H1 (cell line): ENCODE data around the gene ZDHHC11B. TPM values are rescaled to one million over a fixed set of nuclear protein-coding genes. Genes with fewer than 3 reads are reported as not detected.
"Not testable (repeated sequence)": the region's sequence is repeated elsewhere in the genome, so short reads cannot be mapped to it uniquely, and the experiment has no call there.

Experiments used
- CTCF ChIA-PET: fragments of 300-600 bp; sonication (Branson Sonifier 250); formaldehyde crosslinking; loops from one replicate; lab custom pipeline; 2021; ENCODE audit not compliant: partially characterized antibody; lab: Charles Lee
- POLR2A ChIA-PET: fragments of 300-600 bp; sonication (Branson Sonifier 250); formaldehyde crosslinking; loops from one replicate; lab custom pipeline; 2021; ENCODE audit warnings: inconsistent platforms; ENCODE audit not compliant: partially characterized antibody; lab: Charles Lee
- DNase-seq, 2 experiments: peaks; one replicate each; pipeline versions ENCODE4 v3.0.0 to v3.0.0-alpha.2; 2010 to 2022; ENCODE audit warnings: low spot score in 2 of 2, low read depth in 1 of 2, mixed read lengths in 1 of 2
- FAIRE-seq: peaks from 2 replicates; lab custom pipeline; 2011; peaks lifted over from hg19 to GRCh38; lab: Jason Lieb, UNC
- H2AFZ ChIP-seq: 2 replicates; pipeline ENCODE4 v1.8.1; 2012; ENCODE audit warnings: low read length, inconsistent platforms
- H2AK5ac ChIP-seq: 2 replicates; pipeline ENCODE4 v1.6.1; 2013; ENCODE audit warnings: low read depth, low read length
- H2BK120ac ChIP-seq: replicated peaks from 2 replicates; pipeline ENCODE3; 2013; ENCODE audit warnings: low read depth, low read length, inconsistent platforms
- H2BK12ac ChIP-seq: 2 replicates; pipeline ENCODE4 v1.6.1; 2013; ENCODE audit warnings: low read depth, low read length
- H2BK15ac ChIP-seq: 2 replicates; pipeline ENCODE4 v1.6.1; 2013; ENCODE audit warnings: low read length
- H2BK20ac ChIP-seq: 2 replicates; pipeline ENCODE4 v1.6.1; 2013; ENCODE audit warnings: low read length
- H2BK5ac ChIP-seq: 2 replicates; pipeline ENCODE4 v1.6.1; 2013; ENCODE audit warnings: low read depth, low read length
- H3K14ac ChIP-seq: 2 replicates; pipeline ENCODE4 v1.6.1; 2013; ENCODE audit warnings: inconsistent platforms; ENCODE audit not compliant: insufficient read length
- H3K18ac ChIP-seq: 2 replicates; pipeline ENCODE4 v1.6.1; 2013; ENCODE audit warnings: low read length; ENCODE audit errors: extremely low read depth
- H3K23ac ChIP-seq: 2 replicates; pipeline ENCODE4 v1.6.1; 2013; ENCODE audit warnings: inconsistent platforms; ENCODE audit not compliant: insufficient read length
- H3K23me2 ChIP-seq: 2 replicates; pipeline ENCODE4 v1.6.1; 2013; ENCODE audit warnings: low read depth, low read length
- H3K27ac ChIP-seq: 2 replicates; pipeline ENCODE4 v1.6.1; 2011; ENCODE audit warnings: low read depth, low read length, inconsistent platforms
- H3K27me3 ChIP-seq, 4 experiments: replicated peaks in 1 of 4; 1 replicate in 1 of 4; 2 replicates in 3 of 4; pipeline versions ENCODE4 v1.6.1 to v1.8.1; 2011 to 2013; ENCODE audit warnings: low read length in 3 of 4, mild to moderate bottlenecking in 3 of 4, inconsistent platforms in 2 of 4, mixed read lengths in 2 of 4, moderate library complexity in 1 of 4; ENCODE audit not compliant: control insufficient read depth in 3 of 4, insufficient read depth in 3 of 4; ENCODE audit errors: extremely low read depth in 1 of 4
- H3K36me3 ChIP-seq, 4 experiments: 2 replicates each; pipeline versions ENCODE4 v1.6.1 to v1.8.1; 2011 to 2013; ENCODE audit warnings: mild to moderate bottlenecking in 4 of 4, low read length in 3 of 4, moderate library complexity in 2 of 4, control low read depth in 1 of 4, inconsistent platforms in 1 of 4; ENCODE audit not compliant: insufficient read depth in 4 of 4, control insufficient read depth in 2 of 4
- H3K4ac ChIP-seq: replicated peaks from 2 replicates; pipeline ENCODE3; 2013; ENCODE audit warnings: low read length, low read depth, mixed read lengths, inconsistent platforms; ENCODE audit not compliant: insufficient read length
- H3K4me1 ChIP-seq, 4 experiments: replicated peaks in 1 of 4; 1 replicate in 1 of 4; 2 replicates in 3 of 4; pipeline versions ENCODE4 v1.6.1 to v1.8.1; 2011 to 2013; ENCODE audit warnings: low read length in 3 of 4, inconsistent platforms in 2 of 4, mixed read lengths in 1 of 4; ENCODE audit not compliant: insufficient read depth in 4 of 4, control insufficient read depth in 3 of 4
- H3K4me2 ChIP-seq, 2 experiments: 2 replicates each; pipeline versions ENCODE4 v1.6.1 to v1.8.1; 2011 to 2013; ENCODE audit warnings: low read depth in 2 of 2, low read length in 2 of 2, control low read depth in 1 of 2, inconsistent platforms in 1 of 2, mild to moderate bottlenecking in 1 of 2; ENCODE audit not compliant: insufficient read depth in 1 of 2
- H3K4me3 ChIP-seq, 4 experiments: fragments of 200-600, 300-600 bp in 1 of 4; sonication (generic), shearing (Covaris generic), sonication (Bioruptor Twin) in 1 of 4; 2 replicates each; pipeline versions ENCODE4 v1.5.1 to v1.8.1; 2011 to 2016; ENCODE audit warnings: low read length in 4 of 4, low read depth in 3 of 4, control low read depth in 2 of 4, inconsistent platforms in 2 of 4, mild to moderate bottlenecking in 2 of 4, mixed read lengths in 1 of 4, moderate library complexity in 1 of 4; ENCODE audit not compliant: insufficient read depth in 2 of 4; ENCODE audit errors: extremely low read depth in 1 of 4
- H3K56ac ChIP-seq: replicated peaks from 2 replicates; pipeline ENCODE3; 2013; ENCODE audit warnings: low read depth, mild to moderate bottlenecking, mixed read lengths, low read length, inconsistent platforms; ENCODE audit not compliant: insufficient read length
- H3K79me1 ChIP-seq: 2 replicates; pipeline ENCODE4 v1.6.1; 2013; ENCODE audit warnings: low read depth, low read length, control low read depth
- H3K79me2 ChIP-seq, 2 experiments: 2 replicates each; pipeline versions ENCODE4 v1.6.1 to v1.8.1; 2012 to 2013; ENCODE audit warnings: low read length in 2 of 2, mild to moderate bottlenecking in 2 of 2, inconsistent platforms in 1 of 2; ENCODE audit not compliant: insufficient read depth in 2 of 2, control insufficient read depth in 1 of 2
- H3K9ac ChIP-seq, 4 experiments: replicated peaks in 1 of 4; 1 replicate in 1 of 4; 2 replicates in 3 of 4; pipeline versions ENCODE4 v1.6.1 to v1.8.1; 2011 to 2013; ENCODE audit warnings: low read depth in 3 of 4, low read length in 3 of 4, control low read depth in 2 of 4, mild to moderate bottlenecking in 2 of 4, moderate library complexity in 2 of 4, inconsistent platforms in 1 of 4; ENCODE audit errors: extremely low read depth in 1 of 4
- H3K9me3 ChIP-seq, 2 experiments: 2 replicates each; pipeline versions ENCODE4 v1.6.1 to v1.8.1; 2012 to 2013; ENCODE audit warnings: mild to moderate bottlenecking in 2 of 2, moderate library complexity in 2 of 2, control low read depth in 1 of 2, inconsistent platforms in 1 of 2, low read depth in 1 of 2, low read length in 1 of 2, mixed read lengths in 1 of 2; ENCODE audit not compliant: insufficient read depth in 2 of 2
- H4K20me1 ChIP-seq, 2 experiments: replicated peaks in 1 of 2; 2 replicates each; pipeline versions ENCODE3 to v1.8.1; 2011 to 2013; ENCODE audit warnings: inconsistent platforms in 2 of 2, low read length in 2 of 2, mild to moderate bottlenecking in 1 of 2; ENCODE audit not compliant: insufficient read depth in 2 of 2, control insufficient read depth in 1 of 2
- H4K5ac ChIP-seq: 2 replicates; pipeline ENCODE4 v1.6.1; 2013; ENCODE audit warnings: low read length, low read depth, mixed read lengths, inconsistent platforms; ENCODE audit not compliant: insufficient read length
- H4K8ac ChIP-seq: 2 replicates; pipeline ENCODE4 v1.8.0; 2013; ENCODE audit warnings: mild to moderate bottlenecking, moderate library complexity, low read length, inconsistent platforms; ENCODE audit not compliant: insufficient read depth; ENCODE audit errors: extremely low read depth
- H4K91ac ChIP-seq: replicated peaks from 2 replicates; pipeline ENCODE3; 2013; ENCODE audit warnings: low read length, mixed read lengths, inconsistent platforms; ENCODE audit not compliant: insufficient read length
- WGBS, 2 experiments: shearing (Covaris generic) in 1 of 2; methylation state at CpG; one replicate each; pipeline versions ENCODE4 v1.1.6 to v1.1.7; 2013 to 2015; ENCODE audit warnings: low lambda C conversion rate in 2 of 2, mixed read lengths in 2 of 2, inconsistent platforms in 1 of 2, low coverage in 1 of 2, missing lambda C conversion rate in 1 of 2; ENCODE audit not compliant: insufficient replicate concordance in 2 of 2, insufficient coverage in 1 of 2, insufficient read length in 1 of 2; ENCODE audit errors: extremely low coverage in 1 of 2, missing lambda C conversion rate in 1 of 2; 5-methylcytosine and 5-hydroxymethylcytosine counted together
- polyA plus RNA-seq, 7 experiments: library from polyadenylated mRNA; depleted of rRNA in 3 of 7; stranded (reverse) in 5 of 7; unstranded in 2 of 7; fragments of >200 nt in 5 of 7; fragments of 200-250 nt in 2 of 7; gene quantifications; 1 replicate in 5 of 7; 2 replicates in 1 of 7; 4 replicates in 1 of 7; pipeline versions ENCODE4 v1.2.1 to v1.2.3, GENCODE V29; 2011 to 2013; ENCODE audit warnings: missing spikeins in 2 of 7, mixed read lengths in 2 of 7
- total RNA-seq: library from RNA; stranded (reverse); fragmentation: NEBNext Ultra II Directional; extraction: Animal tissue kit (Norgen Biotek cat#: 25700); gene quantifications from 2 replicates; pipeline ENCODE4 v1.2.1, GENCODE V29; 2021

Gene ZDHHC11B
- total and polyA plus RNA-seq, 2 of the 8 experiments (the other 6 are each of a cell fraction or from before 2014, with no cell fraction given), result 0.29 to 2.5 TPM

DNA sequence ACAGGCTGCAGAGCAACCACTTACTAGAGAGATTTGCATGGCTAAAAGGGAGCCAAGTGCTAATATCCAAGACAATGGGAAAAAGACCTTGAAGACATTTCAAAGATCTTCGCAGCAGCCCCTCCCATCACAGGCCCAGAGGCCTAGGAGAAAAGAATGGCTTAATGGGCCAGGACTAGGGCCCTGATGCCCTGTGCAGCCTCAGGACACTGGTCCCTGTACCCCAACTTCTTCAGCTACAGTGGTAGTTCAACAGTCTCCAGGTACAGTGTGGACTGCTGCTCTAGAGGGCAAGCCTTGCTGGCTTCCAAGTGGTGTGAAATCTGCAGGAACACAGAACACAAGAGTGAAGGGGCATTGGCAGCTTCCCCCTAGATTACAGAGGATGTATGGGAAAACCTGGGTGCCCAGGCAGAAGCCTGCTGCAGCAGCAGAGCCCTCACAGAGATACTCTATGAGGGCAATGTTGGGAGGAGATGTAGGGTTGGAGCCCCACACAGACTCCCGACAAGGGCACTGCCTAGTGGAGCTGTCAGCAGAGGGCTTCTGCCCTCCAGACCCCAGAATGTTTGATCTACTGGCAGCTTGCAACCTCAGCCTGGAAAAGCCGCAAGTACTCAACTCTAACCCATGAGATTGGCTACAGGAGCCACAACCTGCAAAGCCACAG is 75.5 kb downstream of the ZDHHC11B start:
- H2BK12ac ChIP-seq, H3K23ac ChIP-seq, FAIRE-seq, H3K4me2 ChIP-seq, H2BK120ac ChIP-seq, CTCF ChIA-PET, H3K9ac ChIP-seq, DNase-seq, H2BK15ac ChIP-seq, H4K5ac ChIP-seq, H3K79me1 ChIP-seq, H4K20me1 ChIP-seq, H2AFZ ChIP-seq, H2AK5ac ChIP-seq, H2BK20ac ChIP-seq, H3K4me1 ChIP-seq, H3K18ac ChIP-seq, H3K36me3 ChIP-seq, H2BK5ac ChIP-seq, H3K14ac ChIP-seq, H3K4me3 ChIP-seq, H3K27me3 ChIP-seq, H3K56ac ChIP-seq, H3K79me2 ChIP-seq, POLR2A ChIA-PET, H4K91ac ChIP-seq, H4K8ac ChIP-seq, H3K4ac ChIP-seq, H3K27ac ChIP-seq, H3K23me2 ChIP-seq: not testable (repeated sequence)
- peaks cover 6 to 11% of the 10 kb centered on the region in 2 experiments for H3K9me3 ChIP-seq
- WGBS, 2 experiments, result 90% methylated on average over 2 of the region's 3 CpGs; no CpG with 5 or more reads in 1 of the 2 experiments

DNA sequence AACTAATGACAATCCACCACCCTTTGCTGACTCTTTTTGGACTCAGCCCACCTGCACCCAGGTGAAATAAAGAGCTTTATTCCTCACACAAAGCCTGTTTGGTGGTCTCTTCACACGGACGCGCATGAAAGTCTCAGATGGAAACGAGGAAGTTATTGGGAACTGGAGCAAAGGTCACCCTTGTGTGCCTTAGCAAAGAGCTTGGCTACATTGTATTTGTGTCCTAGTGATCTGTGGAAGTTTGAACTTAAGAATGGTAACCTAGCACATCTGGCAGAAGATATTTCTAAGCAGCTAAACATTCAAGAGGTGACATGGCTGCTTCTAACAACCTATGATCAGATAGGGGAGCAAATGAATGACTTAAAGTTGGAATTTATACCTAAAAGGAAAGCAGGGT is 76.2 kb downstream of the ZDHHC11B start:
- H3K4me2 ChIP-seq, H3K18ac ChIP-seq, H3K4me1 ChIP-seq, H3K36me3 ChIP-seq, H3K9ac ChIP-seq, H2AK5ac ChIP-seq, H2AFZ ChIP-seq, H3K79me2 ChIP-seq, H2BK5ac ChIP-seq, H3K27ac ChIP-seq, H2BK12ac ChIP-seq, DNase-seq, H4K8ac ChIP-seq, H3K23ac ChIP-seq, H3K4ac ChIP-seq, H3K4me3 ChIP-seq, H2BK120ac ChIP-seq, H2BK15ac ChIP-seq, H3K23me2 ChIP-seq, CTCF ChIA-PET, H2BK20ac ChIP-seq, H3K79me1 ChIP-seq, H3K27me3 ChIP-seq, H3K14ac ChIP-seq, FAIRE-seq, H4K20me1 ChIP-seq, POLR2A ChIA-PET, H3K56ac ChIP-seq, H4K5ac ChIP-seq, H4K91ac ChIP-seq: not testable (repeated sequence)
- 89% methylated on average over 4 of the region's 4 CpGs; no CpG with 5 or more reads in 1 of the 2 experiments for WGBS, 2 experiments
- H3K9me3 ChIP-seq, result peaks cover 6 to 11% of the 10 kb centered on the region in 2 experiments
